HepG2 (cell line): Measurements from ENCODE around the gene LMCD1. TPM values are rescaled to one million over a fixed set of nuclear protein-coding genes. Genes with fewer than 3 reads are reported as not detected.

ENCODE experiments used
- ATAC-seq: fragments of 200-7000 bp; cut with Tn5 transposase; 3 replicates; pipeline ENCODE4 v1.9.1; 2020; ENCODE audit warnings: mild to moderate bottlenecking, moderate library complexity
- BruUV-seq: library from RNA; stranded (reverse); fragments of 400-500 nt; replicated peaks from 2 replicates; lab custom pipeline; 2021; lab: Mats Ljungman, UMichigan
- CTCF ChIA-PET: fragments of 300-600 bp; formaldehyde crosslinking; extraction: SDS; loops from one replicate; lab custom pipeline; 2021; ENCODE audit warnings: low total read pairs, inconsistent platforms, low intra/inter-chr PET ratio; lab: Yijun Ruan, JAX
- POLR2A ChIA-PET: fragments of 350-600 bp; sonication (Branson Sonifier 250); formaldehyde crosslinking; loops from one replicate; lab custom pipeline; 2020; ENCODE audit warnings: antibody characterized with exemption, inconsistent platforms; lab: Yijun Ruan, JAX
- DNase-seq: peaks from one replicate; pipeline ENCODE4 v3.0.0-alpha.2; 2015; ENCODE audit warnings: low spot score
- FAIRE-seq: peaks from 3 replicates; lab custom pipeline; 2011; peaks lifted over from hg19 to GRCh38; lab: Jason Lieb, UNC
- H2AFZ ChIP-seq: one replicate; pipeline ENCODE4 v1.6.1; 2011; ENCODE audit warnings: low read length, inconsistent platforms
- H3K27ac ChIP-seq: fragments of 300-600 bp; 3 replicates; pipeline ENCODE4 v1.8.0; 2011; ENCODE audit warnings: mixed run types, mild to moderate bottlenecking, mixed read lengths, low read length, inconsistent platforms; ENCODE audit not compliant: insufficient read depth; ENCODE audit errors: extremely low read length
- H3K27me3 ChIP-seq, 2 experiments: fragments of 200-600 bp in 1 of 2; 2 replicates in 1 of 2; 3 replicates in 1 of 2; pipeline versions ENCODE4 v1.6.0 to v1.8.0; 2011; ENCODE audit warnings: low read length in 2 of 2, mild to moderate bottlenecking in 2 of 2, moderate library complexity in 2 of 2, inconsistent platforms in 1 of 2; ENCODE audit not compliant: insufficient read depth in 2 of 2, control insufficient read depth in 1 of 2
- H3K36me3 ChIP-seq, 2 experiments: fragments of 200-600 bp in 1 of 2; replicated peaks in 1 of 2; 2 replicates in 1 of 2; 3 replicates in 1 of 2; pipeline versions ENCODE4 v1.5.1 to v1.8.0; 2011; ENCODE audit warnings: low read length in 2 of 2, inconsistent platforms in 1 of 2; ENCODE audit not compliant: insufficient read depth in 2 of 2, control insufficient read depth in 1 of 2
- H3K4me1 ChIP-seq: 2 replicates; pipeline ENCODE4 v1.5.1; 2012; ENCODE audit warnings: low read length, inconsistent platforms; ENCODE audit not compliant: insufficient read depth
- H3K4me2 ChIP-seq: 2 replicates; pipeline ENCODE4 v1.6.0; 2011; ENCODE audit warnings: low read depth, low read length, inconsistent platforms
- H3K4me3 ChIP-seq, 3 experiments: fragments of 200-600 bp in 1 of 3; sonication (generic), shearing (Covaris generic) in 1 of 3; replicated peaks in 1 of 3; 2 replicates each; pipeline ENCODE4 v1.5.1; 2011 to 2016; ENCODE audit warnings: low read length in 3 of 3, inconsistent platforms in 2 of 3, low read depth in 2 of 3, mild to moderate bottlenecking in 2 of 3, control low read depth in 1 of 3, mixed read lengths in 1 of 3; ENCODE audit not compliant: insufficient read depth in 1 of 3
- H3K79me2 ChIP-seq: one replicate; pipeline ENCODE4 v1.6.1; 2011; ENCODE audit warnings: low read length, inconsistent platforms; ENCODE audit not compliant: insufficient read depth
- H3K9ac ChIP-seq: 2 replicates; pipeline ENCODE4 v1.6.0; 2011; ENCODE audit warnings: mild to moderate bottlenecking, low read depth, low read length, inconsistent platforms; ENCODE audit not compliant: insufficient read depth
- H3K9me3 ChIP-seq: 2 replicates; pipeline ENCODE4 v1.5.1; 2012; ENCODE audit warnings: mild to moderate bottlenecking, low read length
- H4K20me1 ChIP-seq: 2 replicates; pipeline ENCODE4 v1.6.0; 2011; ENCODE audit warnings: inconsistent platforms, mild to moderate bottlenecking, low read length, moderate library complexity; ENCODE audit not compliant: insufficient read depth
- ARNTL ChIP-seq: sonication (generic); formaldehyde crosslinking; IDR thresholded peaks from 2 replicates; pipeline ENCODE4 v1.4.0; 2020; ENCODE audit warnings: mild to moderate bottlenecking, missing genetic modification reagents
- BRD4 ChIP-seq: sonication (generic); formaldehyde crosslinking; IDR thresholded peaks from 2 replicates; pipeline ENCODE4 v1.4.0; 2020; ENCODE audit warnings: missing genetic modification reagents
- KDM4B ChIP-seq: sonication (generic); formaldehyde crosslinking; IDR thresholded peaks from 2 replicates; pipeline ENCODE4 v1.4.0; 2020; ENCODE audit warnings: missing genetic modification reagents
- MEF2D ChIP-seq: sonication (generic); formaldehyde crosslinking; IDR thresholded peaks from 2 replicates; pipeline ENCODE4 v1.5.1; 2020; ENCODE audit warnings: mild to moderate bottlenecking, missing genetic modification reagents
- MEIS1 ChIP-seq: sonication (generic); formaldehyde crosslinking; IDR thresholded peaks from 2 replicates; pipeline ENCODE4 v1.9.0; 2021; ENCODE audit warnings: mild to moderate bottlenecking, missing genetic modification reagents, moderate library complexity, borderline replicate concordance
- NCOA2 ChIP-seq: sonication (generic); formaldehyde crosslinking; IDR thresholded peaks from 2 replicates; pipeline ENCODE4 v1.8.0; 2022; ENCODE audit warnings: inconsistent platforms
- PAF1 ChIP-seq: IDR thresholded peaks from 2 replicates; pipeline ENCODE4 v1.6.1; 2016; ENCODE audit warnings: missing genetic modification reagents, missing compliant biosample characterization
- ZC3H4 ChIP-seq: sonication (generic); formaldehyde crosslinking; IDR thresholded peaks from 2 replicates; pipeline ENCODE4 v1.4.0; 2020; ENCODE audit warnings: missing genetic modification reagents, borderline replicate concordance
- ZNF768 ChIP-seq: sonication (generic); formaldehyde crosslinking; IDR thresholded peaks from 2 replicates; pipeline ENCODE4 v1.4.0; 2020; ENCODE audit warnings: missing genetic modification reagents
- WGBS: methylation state at CpG from one replicate; pipeline ENCODE4 v1.1.6; 2017; ENCODE audit warnings: low lambda C conversion rate; 5-methylcytosine and 5-hydroxymethylcytosine counted together
- in situ Hi-C: cut with HindIII; loops from 2 replicates; pipeline ENCODE4 v1.10.0; 2017; ENCODE audit warnings: low pct_unique_long_range_greater_than_20kb; ENCODE audit not compliant: extremely low pct_ligation_motif_present
- intact Hi-C: fragments of 100-400 bp; cut with micrococcal nuclease; formaldehyde crosslinking; loops from one replicate; pipeline ENCODE4 v1.10.0; 2022; ENCODE audit not compliant: unreplicated experiment
- polyA plus RNA-seq, 8 experiments: library from polyadenylated mRNA; depleted of rRNA in 3 of 8; stranded (reverse) in 7 of 8; unstranded in 1 of 8; fragments of >200 nt; fragmentation: Illumina TruSeq in 4 of 8; extraction: Trizol in 4 of 8; gene quantifications; 2 replicates each; pipeline versions ENCODE4 v1.2.1 to v1.2.3, GENCODE V29; 2011 to 2016; ENCODE audit warnings: low read depth in 4 of 8, missing spikeins in 1 of 8, mixed read lengths in 1 of 8; ENCODE audit not compliant: insufficient read depth in 1 of 8
- total RNA-seq, 5 experiments: library from RNA; depleted of rRNA; stranded (reverse); fragments of >200 nt; fragmentation: Illumina TruSeq; extraction: Trizol; gene quantifications; 2 replicates each; pipeline ENCODE4 v1.2.3, GENCODE V29; 2016; ENCODE audit warnings: low read depth in 1 of 5

Gene LMCD1
- total and polyA plus RNA-seq, 2 of the 13 experiments (the other 11 are each of a cell fraction or from before 2014, with no cell fraction given): 6.2 to 7.1 TPM

GRCh38 chr3:8541486-8541885, 39.9 kb downstream of the LMCD1 start:
- H3K4me1 ChIP-seq: no peaks in the 10 kb centered on the region
- H4K20me1 ChIP-seq: no peaks in the 10 kb centered on the region
- no peak overlapping the region for H3K9ac ChIP-seq
- H2AFZ ChIP-seq: no peak overlapping the region
- no peak overlapping the region for H3K4me3 ChIP-seq
- H3K4me2 ChIP-seq: no peak overlapping the region
- 91% methylated on average over 9 of the region's 9 CpGs for WGBS
- intact Hi-C loops (no loop called here), in situ Hi-C loops (no loop called here)
- no TSS peak for BruUV-seq
- H3K36me3 ChIP-seq: peaks cover 7 to 19% of the 10 kb centered on the region in 2 experiments
- CTCF ChIA-PET: no interaction called here
- peaks cover 7% of the 10 kb centered on the region for H3K9me3 ChIP-seq
- TF ChIP-seq ZC3H4 (CRISPR knock-in tag) (no peak), PAF1 (no peak), MEF2D (no peak), MEIS1 (no peak), KDM4B (no peak), BRD4 (CRISPR knock-in tag) (no peak), ARNTL (CRISPR knock-in tag) (no peak)
- no peak for ATAC-seq
- no peak for DNase-seq
- H3K27ac ChIP-seq: no peak overlapping the region
- FAIRE-seq: no peak
- POLR2A ChIA-PET: no interaction called here
- H3K79me2 ChIP-seq: no peaks in the 10 kb centered on the region
- H3K27me3 ChIP-seq: no peaks in the 10 kb centered on the region

- Histone ChIP-seq H3K9me3 (peaks cover 2% of the 10 kb centered on the region), H3K4me2 (no peak overlapping the region), H3K9ac (no peak overlapping the region), H3K27me3 (no peaks in the 10 kb centered on the region), H3K36me3 (peaks cover 5 to 12% of the 10 kb centered on the region in 2 experiments), H3K4me1 (no peaks in the 10 kb centered on the region), H2AFZ (no peak overlapping the region), H3K79me2 (no peaks in the 10 kb centered on the region), H4K20me1 (no peaks in the 10 kb centered on the region), H3K4me3 (no peak overlapping the region), H3K27ac (no peak overlapping the region)
- DNase-seq (no peak), ATAC-seq (no peak), FAIRE-seq (no peak)
- intact Hi-C loops (no loop called here), in situ Hi-C loops (no loop called here)
- peak; percentile 27; the same call in 1 of the 2 replicates for TF ChIP-seq ZNF768 (CRISPR knock-in tag)
- TF ChIP-seq NCOA2 (CRISPR knock-in tag): no peak
- ChIA-PET POLR2A (no interaction called here), CTCF (no interaction called here)
- 96% methylated on average over 10 of the region's 12 CpGs for WGBS
- no TSS peak for BruUV-seq
These were observed 40.8 kb downstream of the LMCD1 start for GRCh38 chr3:8542190-8543135.
